PC-9 (cell line): ENCODE results near the gene FSTL1. TPM values are rescaled to one million over a fixed set of nuclear protein-coding genes. Genes with fewer than 3 reads are reported as not detected.

ENCODE experiments used
- BruUV-seq: library from RNA; stranded (reverse); fragments of 400-500 nt; replicated peaks from 2 replicates; lab custom pipeline; 2021; lab: Mats Ljungman, UMichigan
- CTCF ChIA-PET: fragments of 300-600 bp; sonication (Branson Sonifier 250); formaldehyde crosslinking; loops from one replicate; lab custom pipeline; 2022; ENCODE audit warnings: antibody characterized with exemption; lab: Charles Lee
- POLR2A ChIA-PET: fragments of 300-600 bp; sonication (Branson Sonifier 250); formaldehyde crosslinking; loops from one replicate; lab custom pipeline; 2022; ENCODE audit warnings: antibody characterized with exemption; ENCODE audit not compliant: unreplicated experiment; lab: Charles Lee
- DNase-seq, 2 experiments: peaks; one replicate each; pipeline versions ENCODE4 v3.0.0 to v3.0.0-alpha.2; 2015 to 2022; ENCODE audit warnings: mixed read lengths in 1 of 2
- H2AFZ ChIP-seq: fragments of 200-600 bp; sonication (generic); 2 replicates; pipeline ENCODE4 v1.8.1; 2017; ENCODE audit warnings: antibody characterized with exemption
- H3F3A ChIP-seq: fragments of 200-600 bp; sonication (generic); 2 replicates; pipeline ENCODE4 v1.8.1; 2017; ENCODE audit warnings: antibody characterized with exemption, mild to moderate bottlenecking, low read depth; ENCODE audit not compliant: insufficient read depth
- H3K27ac ChIP-seq: fragments of 200-600 bp; sonication (generic); 2 replicates; pipeline ENCODE4 v1.6.1; 2016; ENCODE audit warnings: mixed run types
- H3K27me3 ChIP-seq: fragments of 200-600 bp; sonication (generic); 2 replicates; pipeline ENCODE4 v1.6.1; 2016; ENCODE audit warnings: low read depth, mixed run types; ENCODE audit not compliant: insufficient read depth
- H3K36me3 ChIP-seq: fragments of 200-600 bp; sonication (generic); 2 replicates; pipeline ENCODE4 v1.6.1; 2016; ENCODE audit warnings: low read depth, mixed run types
- H3K4me1 ChIP-seq: fragments of 200-600 bp; sonication (generic); replicated peaks from 2 replicates; pipeline ENCODE4 v1.6.1; 2016; ENCODE audit warnings: mixed run types; ENCODE audit not compliant: insufficient read depth
- H3K4me2 ChIP-seq: fragments of 200-600 bp; sonication (generic); 2 replicates; pipeline ENCODE4 v1.6.1; 2017; ENCODE audit warnings: mixed run types
- H3K4me3 ChIP-seq: fragments of 200-600 bp; sonication (generic); 2 replicates; pipeline ENCODE4 v1.6.1; 2016; ENCODE audit warnings: mixed run types
- H3K79me2 ChIP-seq: fragments of 200-600 bp; sonication (generic); 2 replicates; pipeline ENCODE4 v1.6.1; 2017; ENCODE audit warnings: low read depth, mixed run types
- H3K9me2 ChIP-seq: fragments of 200-600 bp; sonication (generic); 2 replicates; pipeline ENCODE4 v1.8.1; 2017; ENCODE audit warnings: mild to moderate bottlenecking; ENCODE audit not compliant: insufficient read depth
- H3K9me3 ChIP-seq: fragments of 200-600 bp; sonication (generic); 2 replicates; pipeline ENCODE4 v1.8.1; 2016; ENCODE audit warnings: low read depth; ENCODE audit not compliant: insufficient read depth
- H4K20me1 ChIP-seq: fragments of 200-600 bp; sonication (generic); 2 replicates; pipeline ENCODE4 v1.8.1; 2017; ENCODE audit not compliant: insufficient read depth
- CTCF ChIP-seq: fragments of 200-600 bp; sonication (generic); conservative IDR thresholded peaks from 2 replicates; pipeline ENCODE4 v1.6.1; 2017; ENCODE audit warnings: mixed run types, antibody characterized with exemption, mild to moderate bottlenecking, moderate library complexity
- EZH2 ChIP-seq: fragments of 200-600 bp; sonication (generic); IDR thresholded peaks from 2 replicates; pipeline ENCODE4 v1.8.0; 2017; ENCODE audit warnings: antibody characterized with exemption, low read depth
- intact Hi-C: fragments of 100-400 bp; cut with micrococcal nuclease; formaldehyde crosslinking; loops from one replicate; pipeline ENCODE4 v1.10.0; 2022; ENCODE audit not compliant: unreplicated experiment
- total RNA-seq: library from RNA; stranded (reverse); gene quantifications from 2 replicates; pipeline ENCODE4 v1.2.3, GENCODE V29; 2021

The FSTL1 gene
- total RNA-seq, 1 experiment from 2014 or later: 225 TPM

GRCh38 chr3:120394347-120394746 lies 56.4 kb downstream of the FSTL1 start:
- no peak for DNase-seq
- BruUV-seq: no TSS peak
- H3K36me3 ChIP-seq: peaks cover 16% of the 10 kb centered on the region
- intact Hi-C loops: no loop called here
- H3K4me3 ChIP-seq: no peak overlapping the region
- no peak for TF ChIP-seq CTCF
- no peak for TF ChIP-seq EZH2
- H3K27ac ChIP-seq: no peak overlapping the region
- no peaks in the 10 kb centered on the region for H3K9me2 ChIP-seq
- H3K79me2 ChIP-seq: no peaks in the 10 kb centered on the region
- H3K4me2 ChIP-seq: no peak overlapping the region
- no peak overlapping the region for H2AFZ ChIP-seq
- no peaks in the 10 kb centered on the region for H4K20me1 ChIP-seq
- CTCF ChIA-PET: no interaction called here
- H3K27me3 ChIP-seq: no peaks in the 10 kb centered on the region
- no peaks in the 10 kb centered on the region for H3F3A ChIP-seq
- POLR2A ChIA-PET: no interaction called here
- H3K4me1 ChIP-seq: 0 out of 2 replicates have a peak, but pooled peaks cover 4% of the 10 kb centered on the region
- H3K9me3 ChIP-seq: no peaks in the 10 kb centered on the region

- no peaks in the 10 kb centered on the region for H3K79me2 ChIP-seq
- no peaks in the 10 kb centered on the region for H3K9me2 ChIP-seq
- H3K4me1 ChIP-seq: 0 out of 2 replicates have a peak, but pooled peaks cover 4% of the 10 kb centered on the region
- no peaks in the 10 kb centered on the region for H3K27me3 ChIP-seq
- no peak for TF ChIP-seq EZH2
- TF ChIP-seq CTCF: no peak
- intact Hi-C loops: no loop called here
- H2AFZ ChIP-seq: no peak overlapping the region
- no peak for DNase-seq
- H3K27ac ChIP-seq: no peak overlapping the region
- CTCF ChIA-PET: no interaction called here
- H3K36me3 ChIP-seq: peaks cover 16% of the 10 kb centered on the region
- BruUV-seq: no TSS peak
- POLR2A ChIA-PET: no interaction called here
- H3F3A ChIP-seq: no peaks in the 10 kb centered on the region
- H3K9me3 ChIP-seq: no peaks in the 10 kb centered on the region
- no peak overlapping the region for H3K4me2 ChIP-seq
- H4K20me1 ChIP-seq: no peaks in the 10 kb centered on the region
- H3K4me3 ChIP-seq: no peak overlapping the region
These were observed 57.0 kb downstream of the FSTL1 start for GRCh38 chr3:120393761-120394160.

- POLR2A ChIA-PET: interaction anchor here (0.6 kb wide), 3 partner anchors 298 to 1386 kb away, joined by 6 to 8 read pairs (median 8); no protein-coding TSS in a partner anchor
- Histone ChIP-seq H3K4me2 (no peak overlapping the region), H3K4me1 (0 out of 2 replicates have a peak, but pooled peaks cover 4% of the 10 kb centered on the region), H3K27me3 (no peaks in the 10 kb centered on the region), H3K4me3 (no peak overlapping the region), H3K79me2 (no peaks in the 10 kb centered on the region), H3K27ac (no peak overlapping the region), H3K9me3 (no peaks in the 10 kb centered on the region), H3K9me2 (no peaks in the 10 kb centered on the region), H3F3A (no peaks in the 10 kb centered on the region), H4K20me1 (no peaks in the 10 kb centered on the region), H3K36me3 (peaks cover 16% of the 10 kb centered on the region), H2AFZ (no peak overlapping the region)
- TF ChIP-seq CTCF (no peak), EZH2 (no peak)
- no TSS peak for BruUV-seq
- CTCF ChIA-PET: no interaction called here
- intact Hi-C loops: no loop called here
- no peak for DNase-seq
These were observed 57.5 kb downstream of the FSTL1 start for GRCh38 chr3:120393243-120393642.
